ACC112 (cell line): Measurements from ENCODE around the gene SPATA21.
"Not testable (repeated sequence)": the region's sequence is repeated elsewhere in the genome, so short reads cannot be mapped to it uniquely, and the experiment has no call there.

Source experiments
- H2AFZ ChIP-seq: fragments of 200-600 bp; sonication (generic); one replicate; pipeline ENCODE4 v1.6.0; 2017; ENCODE audit warnings: antibody characterized with exemption, low read length; ENCODE audit not compliant: unreplicated experiment
- H3K27ac ChIP-seq: fragments of 200-600 bp; sonication (generic); 2 replicates; pipeline ENCODE4 v1.5.1; 2014; ENCODE audit warnings: low read depth, mild to moderate bottlenecking, antibody characterized with exemption, low read length, moderate library complexity
- H3K27me3 ChIP-seq: fragments of 200-600 bp; sonication (generic); 2 replicates; pipeline ENCODE4 v1.6.1; 2014; ENCODE audit warnings: mild to moderate bottlenecking, antibody characterized with exemption, low read length, moderate library complexity, mixed read lengths; ENCODE audit not compliant: insufficient read depth
- H3K36me3 ChIP-seq: fragments of 200-600 bp; sonication (generic); 2 replicates; pipeline ENCODE4 v1.6.1; 2016; ENCODE audit warnings: mild to moderate bottlenecking, antibody characterized with exemption, low read length, moderate library complexity, mixed read lengths; ENCODE audit not compliant: insufficient read depth
- H3K4me1 ChIP-seq: fragments of 200-600 bp; sonication (generic); one replicate; pipeline ENCODE4 v1.6.1; 2016; ENCODE audit warnings: low read length, mixed read lengths; ENCODE audit not compliant: insufficient read depth, unreplicated experiment, control insufficient read depth
- H3K4me3 ChIP-seq: fragments of 200-600 bp; sonication (generic); 2 replicates; pipeline ENCODE4 v1.5.1; 2014; ENCODE audit warnings: mild to moderate bottlenecking, low read depth, low read length
- H3K79me2 ChIP-seq: fragments of 200-600 bp; sonication (generic); one replicate; pipeline ENCODE4 v1.6.0; 2016; ENCODE audit warnings: low read length; ENCODE audit not compliant: control insufficient read depth, unreplicated experiment, insufficient read depth

The SPATA21 gene

DNA sequence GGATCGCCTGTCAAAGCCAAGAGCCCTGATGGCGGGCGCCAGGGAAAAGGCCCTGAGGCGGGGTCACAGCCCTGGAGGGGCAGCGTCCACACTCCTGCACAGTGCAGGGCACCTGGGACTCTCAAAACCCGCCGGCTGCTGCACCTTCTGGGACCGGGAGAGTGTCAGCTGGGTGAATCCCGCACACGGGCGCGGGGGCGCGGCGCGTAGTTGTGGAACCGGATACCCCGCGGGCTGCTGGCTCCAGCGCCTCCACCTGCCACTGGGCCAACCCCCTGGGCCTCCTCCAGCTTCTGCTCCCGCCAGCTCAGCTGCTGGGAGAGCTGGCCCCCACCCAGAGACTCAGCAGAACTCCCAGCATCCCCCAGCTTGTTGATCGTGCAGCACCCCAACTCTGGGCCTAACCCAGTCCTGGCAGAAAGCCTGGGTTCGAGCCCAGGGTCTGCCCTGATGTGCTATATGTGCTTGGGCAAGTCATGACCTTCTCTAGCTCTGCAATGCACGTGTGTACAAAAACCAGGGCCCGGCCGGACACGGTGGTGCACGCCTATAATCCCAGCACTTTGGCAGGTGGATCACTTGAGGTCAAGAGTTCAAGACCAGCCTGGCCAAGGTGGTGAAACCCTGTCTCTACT, 37.1 kb upstream of the SPATA21 start:
- H3K27ac ChIP-seq: no peak overlapping the region
- H3K27me3 ChIP-seq: no peaks in the 10 kb centered on the region
- H3K4me3 ChIP-seq: no peak overlapping the region
- no peaks in the 10 kb centered on the region for H3K36me3 ChIP-seq
- no peak overlapping the region for H2AFZ ChIP-seq
- no peaks in the 10 kb centered on the region for H3K79me2 ChIP-seq
- H3K4me1 ChIP-seq: no peaks in the 10 kb centered on the region

DNA sequence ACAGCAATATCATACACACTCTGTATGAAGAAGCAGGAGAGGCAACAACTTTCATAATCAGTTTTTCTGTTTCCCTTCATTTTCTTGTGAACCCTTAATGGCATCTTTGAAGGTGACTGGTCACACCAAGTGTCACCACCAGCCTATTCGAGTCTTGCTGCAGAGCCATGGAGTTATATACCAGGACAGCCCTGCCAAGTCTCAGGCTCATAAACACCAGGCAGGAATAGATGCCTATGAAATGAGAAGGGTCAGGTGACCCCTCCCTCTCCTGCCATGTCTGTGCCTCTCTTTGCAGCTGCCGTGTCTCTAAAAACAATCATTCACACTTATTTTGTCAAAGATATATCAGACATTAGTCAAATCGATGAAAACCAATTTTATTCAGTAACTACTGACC, 31.3 kb upstream of the SPATA21 start:
- no peak overlapping the region for H3K27ac ChIP-seq
- no peaks in the 10 kb centered on the region for H3K4me1 ChIP-seq
- no peak overlapping the region for H3K4me3 ChIP-seq
- peaks cover 3% of the 10 kb centered on the region; the same call in 1 of the 2 replicates for H3K36me3 ChIP-seq
- H3K27me3 ChIP-seq: no peaks in the 10 kb centered on the region
- H2AFZ ChIP-seq: no peak overlapping the region
- H3K79me2 ChIP-seq: no peaks in the 10 kb centered on the region

DNA sequence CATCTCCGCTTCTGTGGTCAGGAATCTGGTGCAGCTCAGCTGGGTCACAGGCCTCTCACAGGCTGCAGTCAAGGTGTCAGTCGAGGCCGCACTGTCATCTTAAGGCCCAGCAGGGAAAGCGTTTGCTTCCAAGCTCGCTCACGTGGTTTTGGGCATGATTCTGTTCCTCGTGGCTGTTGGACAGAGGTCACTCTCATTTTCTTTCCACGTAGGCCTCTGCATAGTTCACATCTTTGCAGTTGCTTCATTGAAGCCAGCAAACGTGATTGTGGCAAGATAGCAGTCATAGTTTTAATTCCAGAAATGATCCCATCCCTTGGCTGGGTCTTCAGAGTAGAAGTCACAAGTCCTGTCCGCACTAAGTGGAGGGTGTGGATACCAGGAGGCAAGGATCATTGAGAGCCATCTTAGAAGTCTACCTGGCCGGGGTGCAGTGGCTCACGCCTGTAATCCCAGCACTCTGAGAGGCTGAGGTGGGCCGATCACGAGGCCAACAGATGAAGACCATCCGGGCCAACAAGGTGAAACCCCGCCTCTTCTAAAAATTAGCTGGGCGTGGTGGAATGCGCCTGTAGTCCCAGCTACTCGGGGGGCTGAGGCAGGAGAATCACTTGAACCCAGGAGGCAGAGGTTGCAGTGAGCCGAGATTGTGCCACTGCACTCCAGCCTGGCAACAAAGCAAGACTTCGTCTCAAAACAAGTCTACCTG, 27.8 kb upstream of the SPATA21 start:
- H3K4me1 ChIP-seq: no peaks in the 10 kb centered on the region
- H3K27me3 ChIP-seq: no peaks in the 10 kb centered on the region
- no peak overlapping the region for H3K4me3 ChIP-seq
- H3K27ac ChIP-seq: no peak overlapping the region
- peaks cover 3% of the 10 kb centered on the region; the same call in 1 of the 2 replicates for H3K36me3 ChIP-seq
- no peaks in the 10 kb centered on the region for H3K79me2 ChIP-seq
- H2AFZ ChIP-seq: no peak overlapping the region

DNA sequence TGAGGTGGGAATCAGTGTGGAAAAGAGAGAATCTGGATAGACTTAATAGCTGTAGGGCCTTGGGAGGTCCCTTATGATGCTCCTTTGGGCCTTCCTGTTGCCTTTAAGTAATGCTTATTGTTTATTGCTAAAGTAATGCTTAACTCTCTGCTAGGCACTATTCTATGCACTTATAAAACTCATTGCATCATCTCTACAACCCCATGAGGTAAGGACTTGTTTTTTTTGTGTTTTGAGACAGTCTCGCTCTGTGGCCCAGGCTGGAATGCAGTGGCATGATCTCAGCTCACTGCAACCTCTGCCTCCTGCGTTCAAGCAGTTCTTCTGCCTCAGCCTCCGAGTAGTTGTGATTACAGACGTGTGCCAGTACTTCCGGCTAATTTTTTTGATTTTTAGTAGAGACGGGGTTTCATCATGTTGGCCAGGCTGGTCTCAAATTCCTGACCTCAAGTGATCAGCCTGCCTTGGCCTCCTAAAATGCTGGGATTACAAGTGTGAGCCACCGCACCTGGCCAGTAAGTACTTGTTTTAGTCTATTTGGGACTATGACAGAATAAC, 25.6 kb upstream of the SPATA21 start:
- no peaks in the 10 kb centered on the region for H3K4me1 ChIP-seq
- peaks cover 16% of the 10 kb centered on the region for H3K36me3 ChIP-seq
- no peak overlapping the region for H3K27ac ChIP-seq
- no peaks in the 10 kb centered on the region for H3K27me3 ChIP-seq
- no peak overlapping the region for H2AFZ ChIP-seq
- no peaks in the 10 kb centered on the region for H3K79me2 ChIP-seq
- H3K4me3 ChIP-seq: no peak overlapping the region

DNA sequence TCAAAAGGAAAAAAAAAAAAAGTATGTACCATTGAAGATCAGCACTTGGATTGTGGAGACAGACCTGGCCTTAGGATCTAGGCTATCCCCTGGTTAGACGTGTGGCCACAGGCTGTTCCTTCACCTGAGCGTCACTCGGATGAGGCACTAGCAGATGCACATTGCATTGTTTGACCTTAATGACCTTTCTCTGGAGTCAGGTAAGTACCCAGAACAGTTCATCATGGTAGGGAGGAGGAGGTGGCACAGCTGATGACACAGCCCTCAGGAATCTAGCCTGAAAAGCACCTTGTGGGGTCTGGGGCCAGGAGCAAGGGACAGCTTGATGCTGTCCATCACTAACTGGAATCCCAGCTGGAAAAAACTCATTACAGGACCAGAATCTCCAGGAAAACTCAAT, 24.5 kb upstream of the SPATA21 start:
- Histone ChIP-seq H2AFZ (no peak overlapping the region), H3K36me3 (peaks cover 16% of the 10 kb centered on the region), H3K4me1 (no peaks in the 10 kb centered on the region), H3K27me3 (no peaks in the 10 kb centered on the region), H3K79me2 (no peaks in the 10 kb centered on the region), H3K27ac (no peak overlapping the region), H3K4me3 (no peak overlapping the region)

DNA sequence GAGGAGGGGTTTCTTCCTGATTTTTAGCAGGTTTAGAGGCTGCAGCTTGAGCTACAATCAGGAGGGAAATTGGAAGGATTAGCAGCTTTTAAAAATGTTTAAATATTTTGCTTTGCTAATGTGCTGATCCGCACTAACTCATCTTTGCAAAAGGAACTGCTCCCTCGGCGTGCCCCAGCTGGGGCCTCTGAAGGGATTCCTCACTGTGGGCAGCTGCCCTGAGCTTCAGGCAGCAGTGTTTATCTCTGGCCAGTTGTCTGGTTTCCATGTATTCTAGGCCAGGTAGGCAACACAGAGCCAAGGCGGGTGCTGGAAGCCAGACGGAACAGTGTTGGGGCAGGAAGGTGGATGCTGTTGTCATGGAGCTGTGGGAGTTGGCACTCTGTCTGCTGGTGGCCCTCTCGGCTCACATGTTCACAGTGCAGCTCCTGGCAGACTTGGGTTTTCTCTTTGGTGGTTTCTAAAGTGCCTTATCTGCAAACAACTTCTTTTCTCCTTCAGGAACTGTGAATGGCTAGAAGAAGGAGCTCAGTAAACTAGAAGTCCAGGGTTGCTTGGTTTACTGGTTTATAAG, 22.2 kb upstream of the SPATA21 start:
- no peak overlapping the region for H3K4me3 ChIP-seq
- no peaks in the 10 kb centered on the region for H3K4me1 ChIP-seq
- H2AFZ ChIP-seq: no peak overlapping the region
- H3K36me3 ChIP-seq: peaks cover 16% of the 10 kb centered on the region
- H3K27me3 ChIP-seq: no peaks in the 10 kb centered on the region
- no peak overlapping the region for H3K27ac ChIP-seq
- no peaks in the 10 kb centered on the region for H3K79me2 ChIP-seq

DNA sequence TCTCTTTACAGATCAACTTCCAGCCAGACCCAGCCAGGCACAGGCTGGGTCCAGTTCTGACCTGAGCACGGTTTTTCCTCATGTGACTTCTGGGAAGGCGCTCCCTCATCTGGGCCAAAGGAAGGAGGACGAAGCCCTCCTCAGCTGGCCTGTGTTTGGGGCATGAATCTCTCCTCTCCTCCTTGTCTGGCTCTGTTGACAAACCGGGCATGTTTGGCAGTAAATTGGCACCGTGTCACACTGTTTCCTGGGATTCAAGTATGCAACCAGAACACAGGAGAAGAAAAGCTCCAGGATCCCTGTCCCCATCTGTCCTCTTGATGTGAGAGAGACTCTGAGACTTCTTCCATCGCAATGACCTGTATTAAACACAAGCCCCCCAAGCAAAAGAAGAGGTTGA, 21.6 kb upstream of the SPATA21 start:
- Histone ChIP-seq H3K4me3 (no peak overlapping the region), H3K4me1 (no peaks in the 10 kb centered on the region), H3K36me3 (peaks cover 13% of the 10 kb centered on the region), H3K79me2 (no peaks in the 10 kb centered on the region), H2AFZ (no peak overlapping the region), H3K27me3 (no peaks in the 10 kb centered on the region), H3K27ac (no peak overlapping the region)

DNA sequence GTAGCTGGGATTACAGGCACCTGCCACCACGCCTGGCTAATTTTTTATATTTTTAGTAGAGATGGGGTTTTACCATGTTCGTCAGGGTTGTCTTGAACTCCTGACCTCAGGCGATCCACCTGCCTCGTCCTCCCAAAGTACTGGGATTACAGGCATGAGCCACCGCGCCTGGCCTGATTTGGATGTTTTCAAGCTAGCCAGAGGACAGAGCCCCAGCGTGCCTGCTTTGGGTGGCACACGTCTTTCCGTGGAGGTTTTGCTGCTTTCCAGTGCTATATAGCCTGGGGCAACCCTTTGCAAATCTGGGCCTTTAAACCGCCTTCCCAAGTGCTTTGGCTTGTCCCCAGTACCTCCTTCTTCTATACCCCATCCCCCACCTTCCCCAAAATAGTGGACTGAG, 18.9 kb upstream of the SPATA21 start:
- not testable (repeated sequence) for H3K4me3 ChIP-seq, H3K4me1 ChIP-seq, H2AFZ ChIP-seq, H3K27me3 ChIP-seq, H3K27ac ChIP-seq
- peaks cover 11% of the 10 kb centered on the region for H3K79me2 ChIP-seq
- H3K36me3 ChIP-seq: peaks cover 25% of the 10 kb centered on the region

DNA sequence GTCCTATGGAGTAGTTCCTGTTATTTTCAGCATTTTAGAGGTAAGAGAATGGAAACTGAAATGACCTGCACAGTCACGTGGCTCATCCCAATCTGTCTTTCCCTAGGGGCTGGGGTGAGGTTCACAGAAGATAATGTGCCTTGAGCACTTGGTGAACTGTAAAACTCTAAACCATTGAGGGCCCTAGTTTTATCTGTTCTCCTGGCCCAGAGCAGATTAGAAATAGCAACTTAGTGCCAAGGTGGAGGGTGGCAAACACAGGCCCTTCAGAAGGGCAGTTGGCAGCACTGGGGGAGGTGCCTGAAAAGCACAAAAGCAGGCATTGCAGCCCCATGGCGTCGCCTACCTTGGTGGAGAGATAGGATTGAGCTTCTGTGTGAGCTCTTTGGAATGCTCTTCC, 17.7 kb upstream of the SPATA21 start:
- Histone ChIP-seq H3K36me3 (peaks cover 28% of the 10 kb centered on the region), H3K79me2 (peaks cover 16% of the 10 kb centered on the region)
- not testable (repeated sequence) for H3K27me3 ChIP-seq, H3K4me1 ChIP-seq, H2AFZ ChIP-seq, H3K4me3 ChIP-seq, H3K27ac ChIP-seq

DNA sequence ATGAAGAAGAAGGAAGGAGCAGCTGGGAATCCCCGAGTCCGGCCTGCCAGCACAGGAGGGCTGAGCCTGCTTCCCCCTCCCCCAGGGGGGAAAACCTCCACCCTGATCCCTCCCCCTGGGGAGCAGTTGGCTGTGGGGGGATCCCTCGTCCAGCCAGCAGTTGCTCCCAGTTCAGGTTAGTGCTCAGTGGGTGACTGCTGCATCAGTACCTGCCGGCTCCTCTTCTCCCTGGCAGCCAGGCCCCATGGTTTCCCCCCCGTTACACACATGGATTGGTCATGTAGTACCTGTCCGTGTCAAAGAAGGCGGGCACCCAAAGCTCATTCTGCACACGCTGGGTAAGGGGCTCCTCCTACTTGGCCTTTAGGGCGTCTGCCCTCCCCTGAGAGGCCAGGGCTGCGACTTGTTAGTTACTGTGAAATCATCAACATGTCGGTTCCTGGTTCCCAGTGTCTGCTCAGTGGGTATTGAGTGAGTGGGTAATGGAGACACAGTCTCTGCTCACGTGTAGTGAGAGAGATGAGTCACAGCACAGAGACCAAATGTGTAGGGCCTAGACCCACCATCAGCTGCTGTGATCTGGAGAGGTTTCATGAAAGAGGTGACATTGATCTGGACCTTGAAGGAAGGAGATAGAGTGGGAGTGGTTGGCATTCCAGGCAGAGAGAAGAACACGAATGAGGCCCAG, 14.8 kb upstream of the SPATA21 start:
- Histone ChIP-seq H3K27ac (no peak overlapping the region), H3K27me3 (no peaks in the 10 kb centered on the region)

More for the DNA sequence above, 14.8 kb upstream of the SPATA21 start:
- H3K4me3 ChIP-seq: no peak overlapping the region
- no peak overlapping the region for H2AFZ ChIP-seq
- H3K36me3 ChIP-seq: peaks cover 28% of the 10 kb centered on the region; the same call in 1 of the 2 replicates
- H3K79me2 ChIP-seq: peaks cover 16% of the 10 kb centered on the region
- no peaks in the 10 kb centered on the region for H3K4me1 ChIP-seq
